IMR-90 (cell line): Measurements from ENCODE around the gene EFNA5. TPM values are rescaled to one million over a fixed set of nuclear protein-coding genes. Genes with fewer than 3 reads are reported as not detected.

Experiments used
- ATAC-seq: fragments of 200-7000 bp; cut with Tn5 transposase; 2 replicates; pipeline ENCODE4 v1.9.1; 2020; ENCODE audit warnings: low read depth, mild to moderate bottlenecking, moderate library complexity
- BruUV-seq: library from RNA; stranded (reverse); fragments of 400-500 nt; replicated peaks from 2 replicates; lab custom pipeline; 2021; lab: Mats Ljungman, UMichigan
- CTCF ChIA-PET: fragments of 300-600 bp; formaldehyde crosslinking; extraction: SDS; loops from one replicate; lab custom pipeline; 2021; ENCODE audit warnings: antibody characterized with exemption; lab: Yijun Ruan, JAX
- POLR2A ChIA-PET: fragments of 300-600 bp; sonication (Branson Sonifier 250); formaldehyde crosslinking; loops from one replicate; lab custom pipeline; 2022; ENCODE audit warnings: antibody characterized with exemption; ENCODE audit not compliant: unreplicated experiment; lab: Charles Lee
- DNase-seq: peaks from one replicate; pipeline ENCODE4 v3.0.0; 2013
- H2AFZ ChIP-seq: replicated peaks from 2 replicates; pipeline ENCODE3; 2013; ENCODE audit warnings: low read length, mild to moderate bottlenecking; ENCODE audit not compliant: poor library complexity
- H2AK5ac ChIP-seq: 2 replicates; pipeline ENCODE4 v1.6.1; 2013; ENCODE audit warnings: low read depth, low read length, inconsistent platforms
- H2AK9ac ChIP-seq: replicated peaks from 2 replicates; pipeline ENCODE3; 2013; ENCODE audit warnings: mild to moderate bottlenecking, low read depth, low read length, moderate library complexity; ENCODE audit not compliant: poor library complexity
- H2BK120ac ChIP-seq: 2 replicates; pipeline ENCODE4 v1.6.1; 2013; ENCODE audit warnings: low read depth, low read length, inconsistent platforms
- H2BK15ac ChIP-seq: 3 replicates; pipeline ENCODE4 v1.6.1; 2013; ENCODE audit warnings: low read depth, low read length, inconsistent platforms
- H2BK20ac ChIP-seq: 2 replicates; pipeline ENCODE4 v1.6.1; 2013; ENCODE audit warnings: low read depth, mild to moderate bottlenecking, inconsistent platforms, low read length, moderate library complexity
- H2BK5ac ChIP-seq: 2 replicates; pipeline ENCODE4 v1.6.1; 2013; ENCODE audit warnings: mild to moderate bottlenecking, low read depth, low read length, inconsistent platforms; ENCODE audit not compliant: poor library complexity, severe bottlenecking
- H3K14ac ChIP-seq: replicated peaks from 2 replicates; pipeline ENCODE4 v1.6.1; 2013; ENCODE audit warnings: low read depth, low read length, inconsistent platforms
- H3K18ac ChIP-seq: 2 replicates; pipeline ENCODE4 v1.6.1; 2013; ENCODE audit warnings: low read depth, low read length, control low read depth
- H3K23ac ChIP-seq: 2 replicates; pipeline ENCODE4 v1.6.1; 2013; ENCODE audit warnings: low read depth, low read length, inconsistent platforms
- H3K27ac ChIP-seq: 2 replicates; pipeline ENCODE4 v1.5.1; 2013; ENCODE audit warnings: mild to moderate bottlenecking, control low read depth, low read length; ENCODE audit not compliant: insufficient read depth
- H3K27me3 ChIP-seq: 2 replicates; pipeline ENCODE4 v1.6.1; 2013; ENCODE audit warnings: low read length; ENCODE audit not compliant: control insufficient read depth, insufficient read depth
- H3K36me3 ChIP-seq: 2 replicates; pipeline ENCODE4 v1.6.1; 2013; ENCODE audit warnings: low read length, mixed read lengths; ENCODE audit not compliant: control insufficient read depth, insufficient read depth
- H3K4ac ChIP-seq: 2 replicates; pipeline ENCODE4 v1.6.1; 2013; ENCODE audit warnings: low read depth, low read length, inconsistent platforms
- H3K4me1 ChIP-seq: 2 replicates; pipeline ENCODE4 v1.6.1; 2013; ENCODE audit warnings: low read length, mixed read lengths; ENCODE audit not compliant: control insufficient read depth, insufficient read depth
- H3K4me2 ChIP-seq: 2 replicates; pipeline ENCODE4 v1.6.1; 2013; ENCODE audit warnings: low read depth, mild to moderate bottlenecking, control low read depth, low read length, moderate library complexity
- H3K4me3 ChIP-seq: 2 replicates; pipeline ENCODE4 v1.5.1; 2013; ENCODE audit warnings: low read depth, mild to moderate bottlenecking, control low read depth, low read length, moderate library complexity; ENCODE audit not compliant: insufficient read depth
- H3K56ac ChIP-seq: 2 replicates; pipeline ENCODE4 v1.6.1; 2013; ENCODE audit warnings: low read length, inconsistent platforms; ENCODE audit not compliant: insufficient read depth; ENCODE audit errors: extremely low read depth
- H3K79me1 ChIP-seq, 2 experiments: 2 replicates each; pipeline ENCODE4 v1.6.1; 2013; ENCODE audit warnings: low read length in 2 of 2, inconsistent platforms in 1 of 2, low read depth in 1 of 2
- H3K9ac ChIP-seq: 2 replicates; pipeline ENCODE4 v1.6.1; 2013; ENCODE audit warnings: low read depth, low read length, control low read depth
- H3K9me1 ChIP-seq: 2 replicates; pipeline ENCODE4 v1.6.1; 2013; ENCODE audit warnings: low read length, inconsistent platforms; ENCODE audit not compliant: insufficient read depth
- H3K9me3 ChIP-seq: 2 replicates; pipeline ENCODE4 v1.6.1; 2013; ENCODE audit warnings: low read length; ENCODE audit not compliant: control insufficient read depth, insufficient read depth
- H4K20me1 ChIP-seq: 2 replicates; pipeline ENCODE4 v1.6.1; 2013; ENCODE audit warnings: low read length, inconsistent platforms; ENCODE audit not compliant: insufficient read depth
- H4K5ac ChIP-seq: 2 replicates; pipeline ENCODE4 v1.6.1; 2013; ENCODE audit warnings: mild to moderate bottlenecking, low read depth, low read length, control low read depth
- H4K8ac ChIP-seq, 2 experiments: 2 replicates each; pipeline ENCODE4 v1.6.1; 2013; ENCODE audit warnings: low read depth in 2 of 2, low read length in 2 of 2, control low read depth in 1 of 2, inconsistent platforms in 1 of 2
- H4K91ac ChIP-seq: 2 replicates; pipeline ENCODE4 v1.6.1; 2013; ENCODE audit warnings: low read depth, low read length, inconsistent platforms; ENCODE audit not compliant: insufficient read depth
- WGBS, 2 experiments: methylation state at CpG; one replicate each; pipeline versions ENCODE4 v1.1.5 to v1.1.7; 2013; ENCODE audit warnings: missing lambda C conversion rate in 2 of 2; ENCODE audit not compliant: insufficient read length in 1 of 2; ENCODE audit errors: extremely low coverage in 2 of 2; 5-methylcytosine and 5-hydroxymethylcytosine counted together
- dilution Hi-C: fragments of 300-500 bp; cut with HindIII; formaldehyde crosslinking; loops from one replicate; pipeline ENCODE4 v1.14.3; 2018; ENCODE audit warnings: low sequenced_read_pairs; ENCODE audit not compliant: unreplicated experiment
- in situ Hi-C: fragments of 300-500 bp; cut with MboI; formaldehyde crosslinking; loops from 3 replicates; pipeline ENCODE4 v1.14.3; 2019; ENCODE audit warnings: low sequenced_read_pairs, inconsistent platforms, mixed read lengths
- intact Hi-C: fragments of 100-400 bp; cut with micrococcal nuclease; formaldehyde crosslinking; loops from 2 replicates; pipeline ENCODE4 v1.10.0; 2022
- polyA plus RNA-seq, 3 experiments: library from polyadenylated mRNA; depleted of rRNA; stranded (reverse); fragments of >200 nt; gene quantifications; 2 replicates each; pipeline ENCODE4 v1.2.3, GENCODE V29; 2012; ENCODE audit warnings: low replicate concordance in 1 of 3
- total RNA-seq: library from RNA; depleted of rRNA; stranded (reverse); fragments of >200 nt; gene quantifications from 2 replicates; pipeline ENCODE4 v1.2.3, GENCODE V29; 2012
- TF ChIP-seq, protein P1 (sequence below): fragments of 150-350 bp; IDR thresholded peaks from 2 replicates; pipeline ENCODE4 v1.6.1; 2017; ENCODE audit warnings: mild to moderate bottlenecking, antibody characterized with exemption, low read length, low read depth

The EFNA5 gene
- total and polyA plus RNA-seq, 2 of the 4 experiments (the other 2 are of a cell fraction) = 1.5 to 1.6 TPM

DNA sequence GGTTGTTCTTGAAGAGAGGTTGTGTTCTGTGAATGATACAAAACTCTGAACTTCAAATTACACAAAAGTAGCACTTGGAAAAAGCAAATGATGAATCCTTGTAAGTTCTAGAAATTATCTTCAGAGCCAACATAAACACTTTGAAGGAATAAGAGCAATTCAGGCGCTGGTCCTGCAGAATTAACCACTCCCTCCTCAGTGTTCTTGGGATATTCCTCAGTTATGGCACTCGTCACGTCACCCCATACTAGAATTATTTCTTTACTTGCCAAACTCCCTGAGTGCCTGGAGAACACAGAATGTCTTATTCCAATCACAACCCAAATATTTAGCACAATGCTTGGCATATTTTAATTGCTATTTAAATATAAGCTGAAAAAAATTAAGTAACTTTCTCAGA lies 126.3 kb downstream of the EFNA5 start:
- no peak overlapping the region for H3K23ac ChIP-seq
- H3K9ac ChIP-seq = no peak overlapping the region
- H2BK15ac ChIP-seq = no peak overlapping the region
- intact Hi-C loops = no loop called here
- no peak overlapping the region for H2AK5ac ChIP-seq
- no peak overlapping the region for H3K14ac ChIP-seq
- TF ChIP-seq, protein P1, sequence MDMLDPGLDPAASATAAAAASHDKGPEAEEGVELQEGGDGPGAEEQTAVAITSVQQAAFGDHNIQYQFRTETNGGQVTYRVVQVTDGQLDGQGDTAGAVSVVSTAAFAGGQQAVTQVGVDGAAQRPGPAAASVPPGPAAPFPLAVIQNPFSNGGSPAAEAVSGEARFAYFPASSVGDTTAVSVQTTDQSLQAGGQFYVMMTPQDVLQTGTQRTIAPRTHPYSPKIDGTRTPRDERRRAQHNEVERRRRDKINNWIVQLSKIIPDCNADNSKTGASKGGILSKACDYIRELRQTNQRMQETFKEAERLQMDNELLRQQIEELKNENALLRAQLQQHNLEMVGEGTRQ = no peak
- peaks cover 4% of the 10 kb centered on the region; the same call in 1 of the 2 replicates for H3K4me1 ChIP-seq
- no peaks in the 10 kb centered on the region for H3K36me3 ChIP-seq
- peaks cover 0 to 3% of the 10 kb centered on the region in 2 experiments; a peak in 1 of 4 replicates for H3K79me1 ChIP-seq
- H4K5ac ChIP-seq = no peak overlapping the region
- no TSS peak for BruUV-seq
- no peak overlapping the region for H3K4me3 ChIP-seq
- no peak overlapping the region for H3K4ac ChIP-seq
- ChIA-PET CTCF (no interaction called here), POLR2A (no interaction called here)
- dilution Hi-C loops = no loop called here
- H2BK5ac ChIP-seq = no peak overlapping the region
- no CpG with 5 or more reads among the region's 3 CpGs for WGBS, 2 experiments
- no peak overlapping the region for H3K18ac ChIP-seq
- no peak overlapping the region for H3K56ac ChIP-seq
- no peak overlapping the region for H2AFZ ChIP-seq
- in situ Hi-C loops = no loop called here
- no peak for DNase-seq
- H3K9me3 ChIP-seq = no peaks in the 10 kb centered on the region
- H4K20me1 ChIP-seq = no peaks in the 10 kb centered on the region; the same call in 1 of the 2 replicates
- no peak overlapping the region for H3K27ac ChIP-seq
- no peak overlapping the region for H2AK9ac ChIP-seq
- no peak for ATAC-seq
- H4K91ac ChIP-seq = no peak overlapping the region
- H4K8ac ChIP-seq = no peak overlapping the region
- H3K4me2 ChIP-seq = no peak overlapping the region
- H3K9me1 ChIP-seq = no peaks in the 10 kb centered on the region; the same call in 1 of the 2 replicates
- H3K27me3 ChIP-seq = no peaks in the 10 kb centered on the region
- H2BK20ac ChIP-seq = no peak overlapping the region
- no peak overlapping the region for H2BK120ac ChIP-seq
